OCI-LY3 (cell line): ENCODE data around the gene PEX6.
A peak's percentile ranks its signal among the peaks of the same experiment; 100 is the strongest.

Source experiments
- H2AFZ ChIP-seq: fragments of 200-600, 300-600 bp; shearing (Covaris generic); 2 replicates; pipeline ENCODE4 v1.6.0; 2014; ENCODE audit warnings: antibody characterized with exemption, low read depth, low read length
- H3K27ac ChIP-seq: fragments of 200-600, 300-600 bp; sonication (generic); 2 replicates; pipeline ENCODE4 v1.5.1; 2014; ENCODE audit warnings: mild to moderate bottlenecking, low read length, moderate library complexity, mixed read lengths
- H3K27me3 ChIP-seq: fragments of 200-600, 300-600 bp; sonication (generic); 2 replicates; pipeline ENCODE4 v1.6.1; 2014; ENCODE audit warnings: low read depth, low read length, mixed read lengths
- H3K36me3 ChIP-seq: fragments of 200-600, 300-600 bp; sonication (generic); replicated peaks from 2 replicates; pipeline ENCODE3; 2014; ENCODE audit warnings: low read depth, low read length, mixed read lengths
- H3K4me1 ChIP-seq: fragments of 300-600, 200-600 bp; sonication (generic); 2 replicates; pipeline ENCODE4 v1.6.1; 2014; ENCODE audit warnings: low read length, mixed read lengths
- H3K4me2 ChIP-seq: fragments of 200-600, 300-600 bp; sonication (generic); 2 replicates; pipeline ENCODE4 v1.6.1; 2014; ENCODE audit warnings: low read length, mixed read lengths
- H3K4me3 ChIP-seq: fragments of 300-600, 200-600 bp; sonication (generic); 2 replicates; pipeline ENCODE4 v1.5.1; 2014; ENCODE audit warnings: antibody characterized with exemption, mild to moderate bottlenecking, low read length, moderate library complexity
- H3K79me2 ChIP-seq: fragments of 300-600, 200-600 bp; shearing (Covaris generic); 2 replicates; pipeline ENCODE4 v1.6.1; 2014; ENCODE audit warnings: mild to moderate bottlenecking, low read length, mixed read lengths
- H3K9ac ChIP-seq: fragments of 300-600, 200-600 bp; shearing (Covaris generic); 2 replicates; pipeline ENCODE4 v1.6.0; 2014; ENCODE audit warnings: mild to moderate bottlenecking, low read length, moderate library complexity
- H3K9me3 ChIP-seq: fragments of 200-600, 300-600 bp; shearing (Covaris generic); 2 replicates; pipeline ENCODE4 v1.6.1; 2014; ENCODE audit warnings: low read length, mixed read lengths; ENCODE audit not compliant: insufficient read depth
- H4K20me1 ChIP-seq: fragments of 200-600, 300-600 bp; sonication (generic); 2 replicates; pipeline ENCODE4 v1.6.1; 2016; ENCODE audit warnings: low read length, mixed read lengths; ENCODE audit not compliant: insufficient read depth
- EZH2phosphoT487 ChIP-seq: fragments of 200-600 bp; shearing (Covaris generic); IDR thresholded peaks from 2 replicates; pipeline ENCODE4 v1.6.1; 2018; ENCODE audit warnings: antibody characterized with exemption, mixed run types, low read depth
- TF ChIP-seq, protein P1 (sequence below): fragments of 200-600, 300-600 bp; sonication (generic); IDR thresholded peaks from 2 replicates; pipeline ENCODE4 v1.5.1; 2014; ENCODE audit warnings: antibody characterized with exemption, low read length, low read depth

The PEX6 gene

GRCh38 chr6:42987533-42988451 lies 8.8 kb upstream of the PEX6 start:
- TF ChIP-seq, protein P1, sequence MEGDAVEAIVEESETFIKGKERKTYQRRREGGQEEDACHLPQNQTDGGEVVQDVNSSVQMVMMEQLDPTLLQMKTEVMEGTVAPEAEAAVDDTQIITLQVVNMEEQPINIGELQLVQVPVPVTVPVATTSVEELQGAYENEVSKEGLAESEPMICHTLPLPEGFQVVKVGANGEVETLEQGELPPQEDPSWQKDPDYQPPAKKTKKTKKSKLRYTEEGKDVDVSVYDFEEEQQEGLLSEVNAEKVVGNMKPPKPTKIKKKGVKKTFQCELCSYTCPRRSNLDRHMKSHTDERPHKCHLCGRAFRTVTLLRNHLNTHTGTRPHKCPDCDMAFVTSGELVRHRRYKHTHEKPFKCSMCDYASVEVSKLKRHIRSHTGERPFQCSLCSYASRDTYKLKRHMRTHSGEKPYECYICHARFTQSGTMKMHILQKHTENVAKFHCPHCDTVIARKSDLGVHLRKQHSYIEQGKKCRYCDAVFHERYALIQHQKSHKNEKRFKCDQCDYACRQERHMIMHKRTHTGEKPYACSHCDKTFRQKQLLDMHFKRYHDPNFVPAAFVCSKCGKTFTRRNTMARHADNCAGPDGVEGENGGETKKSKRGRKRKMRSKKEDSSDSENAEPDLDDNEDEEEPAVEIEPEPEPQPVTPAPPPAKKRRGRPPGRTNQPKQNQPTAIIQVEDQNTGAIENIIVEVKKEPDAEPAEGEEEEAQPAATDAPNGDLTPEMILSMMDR: no peak
- no peak for TF ChIP-seq EZH2phosphoT487
- Histone ChIP-seq H3K9ac (no peak overlapping the region), H3K79me2 (peaks cover 21% of the 10 kb centered on the region), H3K36me3 (peaks cover 29% of the 10 kb centered on the region), H4K20me1 (0 out of 2 replicates have a peak, but pooled peaks cover 4% of the 10 kb centered on the region), H3K27me3 (no peaks in the 10 kb centered on the region), H3K4me2 (no peak overlapping the region), H3K9me3 (no peaks in the 10 kb centered on the region), H3K4me3 (no peak overlapping the region), H2AFZ (no peak overlapping the region), H3K4me1 (peaks cover 9% of the 10 kb centered on the region), H3K27ac (no peak overlapping the region)

- Histone ChIP-seq H3K4me3 (peak overlapping the region; percentile 90), H2AFZ (peak overlapping the region; percentile 66; the same call in 1 of the 2 replicates), H3K9ac (peak overlapping the region; percentile 93), H3K4me1 (peaks cover 10% of the 10 kb centered on the region), H3K4me2 (peak overlapping the region; percentile 86), H4K20me1 (0 out of 2 replicates have a peak, but pooled peaks cover 4% of the 10 kb centered on the region), H3K9me3 (no peaks in the 10 kb centered on the region), H3K27me3 (no peaks in the 10 kb centered on the region), H3K79me2 (peaks cover 21% of the 10 kb centered on the region), H3K36me3 (peaks cover 25% of the 10 kb centered on the region), H3K27ac (peak overlapping the region; percentile 40)
- TF ChIP-seq EZH2phosphoT487: no peak
- TF ChIP-seq, protein P1: no peak
These were observed 6.0 kb upstream of the PEX6 start for GRCh38 chr6:42984924-42985475.

DNA sequence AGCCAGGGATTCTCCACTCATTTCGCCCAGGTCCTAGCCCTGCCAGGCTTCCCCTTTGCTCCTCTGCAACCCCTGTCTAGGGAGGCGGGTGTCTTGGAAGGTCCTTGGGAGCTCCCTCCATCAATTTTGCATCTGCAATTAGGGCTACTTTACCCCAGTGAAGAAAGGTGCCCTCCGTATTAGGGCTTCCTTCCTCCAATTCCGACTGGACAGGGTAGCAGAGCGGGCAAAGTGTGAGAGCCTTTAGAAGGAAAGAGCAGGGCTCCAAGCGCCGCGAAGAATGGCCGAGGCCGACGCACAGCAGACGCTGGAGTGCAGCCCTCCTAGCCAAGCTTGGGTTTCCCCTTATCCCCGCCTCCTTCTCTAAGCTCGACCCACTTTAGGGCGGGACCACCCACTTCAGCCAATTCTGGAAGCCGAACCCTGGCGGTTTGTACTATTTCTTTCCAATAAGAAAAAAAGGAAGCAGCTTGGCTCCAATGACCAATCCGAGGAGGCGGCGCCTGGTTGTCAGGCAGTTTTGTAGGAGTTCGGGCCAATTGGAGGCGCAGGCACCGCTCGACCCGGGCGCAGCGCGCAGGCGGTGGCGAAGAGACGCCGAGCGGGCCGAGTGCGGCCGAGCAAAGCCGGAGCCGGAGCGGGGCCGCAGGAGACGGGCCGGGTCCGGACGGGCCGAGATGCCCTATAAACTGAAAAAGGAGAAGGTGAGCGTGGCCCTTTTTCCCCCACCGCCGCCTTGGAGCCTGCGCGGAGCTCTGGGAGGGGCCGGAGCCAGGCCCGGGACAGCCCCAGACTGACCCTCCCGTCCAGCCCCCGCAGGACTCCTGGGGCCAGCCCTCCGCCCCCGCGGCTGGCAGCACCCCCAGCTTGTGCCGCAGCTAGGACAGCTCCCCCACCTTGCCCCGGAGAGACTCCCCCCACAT lies 5.3 kb upstream of the PEX6 start, which contains the start of gene PPP2R5D:
PPP2R5D (plus strand) TSS at position 570 of the 923 bp plus-strand sequence; CDS start at position 678, 108 bp downstream.
- TF ChIP-seq, protein P1: no peak
- no peak for TF ChIP-seq EZH2phosphoT487
- H3K27me3 ChIP-seq: no peaks in the 10 kb centered on the region
- H3K4me2 ChIP-seq: peak within 1 kb of the TSS; percentile 97
- peaks cover 16% of the 10 kb centered on the region for H3K4me1 ChIP-seq
- H3K27ac ChIP-seq: peak within 1 kb of the TSS; percentile 40
- 0 out of 2 replicates have a peak, but pooled peaks cover 4% of the 10 kb centered on the region for H4K20me1 ChIP-seq
- peaks cover 23% of the 10 kb centered on the region for H3K79me2 ChIP-seq
- H3K4me3 ChIP-seq: peak within 1 kb of the TSS; percentile 90
- H3K36me3 ChIP-seq: peaks cover 18% of the 10 kb centered on the region
- H2AFZ ChIP-seq: peak within 1 kb of the TSS; percentile 90
- peak within 1 kb of the TSS; percentile 93 for H3K9ac ChIP-seq
- H3K9me3 ChIP-seq: no peaks in the 10 kb centered on the region
